ENCODE measurements around the gene RNF183.

The RNF183 gene

GRCh38 chr9:113349066-113349444 is 45.9 kb upstream of the RNF183 start:
- no peak overlapping the region for H3K4me3 ChIP-seq (ENCODE audit: low read depth, low read length)
- DNase-seq (ENCODE audit: low read depth), result no peak
- TF ChIP-seq CTCF (IDR thresholded peaks at IDR 0.05; ENCODE audit: insufficient read depth, low read depth, low read length, missing control alignments), result no peak

GRCh38 chr9:113348437-113348836 is 45.3 kb upstream of the RNF183 start:
- no peak for TF ChIP-seq CTCF (IDR thresholded peaks at IDR 0.05; ENCODE audit: insufficient read depth, low read depth, low read length, missing control alignments)
- no peak for DNase-seq (ENCODE audit: low read depth)
- H3K4me3 ChIP-seq (ENCODE audit: low read depth, low read length), result no peak overlapping the region

- H3K4me3 ChIP-seq (ENCODE audit: low read depth, low read length), result no peak overlapping the region
- DNase-seq (ENCODE audit: low read depth), result no peak
These were observed 42.5 kb upstream of the RNF183 start for GRCh38 chr9:113345671-113346070.

GRCh38 chr9:113345190-113345589 is 42.0 kb upstream of the RNF183 start:
- DNase-seq (ENCODE audit: low read depth), result no peak
- H3K4me3 ChIP-seq (ENCODE audit: low read depth, low read length), result no peak overlapping the region
- no peak for TF ChIP-seq CTCF (IDR thresholded peaks at IDR 0.05; ENCODE audit: insufficient read depth, low read depth, low read length, missing control alignments)

More at GRCh38 chr9:113345671-113346070, 42.5 kb upstream of the RNF183 start:
- no peak for TF ChIP-seq CTCF (IDR thresholded peaks at IDR 0.05; ENCODE audit: insufficient read depth, low read depth, low read length, missing control alignments)

- TF ChIP-seq CTCF (IDR thresholded peaks at IDR 0.05; ENCODE audit: insufficient read depth, low read depth, low read length, missing control alignments), result no peak
- no peak overlapping the region for H3K4me3 ChIP-seq (ENCODE audit: low read depth, low read length)
- DNase-seq (ENCODE audit: low read depth), result no peak
These were observed 40.6 kb upstream of the RNF183 start for GRCh38 chr9:113343732-113344231.

- H3K4me3 ChIP-seq (ENCODE audit: low read depth, low read length), result no peak overlapping the region
- TF ChIP-seq CTCF (IDR thresholded peaks at IDR 0.05; ENCODE audit: insufficient read depth, low read depth, low read length, missing control alignments), result no peak
- DNase-seq (ENCODE audit: low read depth), result no peak
These were observed 38.7 kb upstream of the RNF183 start for GRCh38 chr9:113341712-113342410.
